HG03280 (cell line): ENCODE data around the gene ARGFX.
"Not testable (repeated sequence)": the region's sequence is repeated elsewhere in the genome, so short reads cannot be mapped to it uniquely, and the experiment has no call there.

Experiments
- ATAC-seq: cut with Tn5 transposase; IDR thresholded peaks from one replicate; pipeline ENCODE4 v1.9.1; 2021; ENCODE audit warnings: mild to moderate bottlenecking, moderate library complexity; ENCODE audit not compliant: unreplicated experiment

The ARGFX gene

DNA sequence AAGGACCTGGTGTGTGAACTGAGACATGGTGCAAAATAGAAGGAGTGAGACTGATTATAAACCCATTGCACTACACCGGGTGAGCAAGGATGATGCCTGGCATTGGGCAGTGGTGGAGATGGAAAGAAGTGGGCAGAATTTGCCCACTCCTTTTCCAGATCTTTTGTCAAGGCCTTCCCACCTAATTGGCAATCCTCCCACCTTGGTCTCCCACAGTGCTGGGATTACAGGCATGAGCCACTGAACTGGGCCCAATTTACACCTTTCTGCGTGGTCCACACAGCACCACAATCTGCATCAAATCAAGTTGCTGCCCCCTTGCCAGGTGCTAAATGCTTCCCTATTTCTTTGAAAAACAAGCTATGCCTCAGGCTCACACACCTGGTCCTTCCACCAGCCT lies 30.8 kb downstream of the ARGFX start:
- ATAC-seq, result no peak

DNA sequence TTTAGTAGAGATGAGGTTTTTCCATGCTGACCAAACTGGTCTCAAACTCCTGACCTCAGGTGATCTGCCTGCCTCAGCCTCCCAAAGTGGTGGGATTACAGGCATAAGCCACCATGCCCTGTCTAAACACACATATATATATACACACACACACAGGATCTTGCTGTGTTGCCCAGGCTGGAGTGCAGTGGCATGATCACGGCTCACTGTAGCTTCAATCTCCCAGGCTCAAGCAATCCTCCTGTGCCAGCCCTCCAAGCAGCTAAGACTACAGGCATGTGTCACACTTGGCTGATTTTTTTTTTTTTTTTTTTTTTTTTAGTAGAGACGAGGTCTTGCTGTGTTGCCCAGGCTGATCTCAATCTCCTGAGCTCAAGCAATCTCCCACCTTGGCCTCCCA lies 32.2 kb downstream of the ARGFX start:
- ATAC-seq, result not testable (repeated sequence)

DNA sequence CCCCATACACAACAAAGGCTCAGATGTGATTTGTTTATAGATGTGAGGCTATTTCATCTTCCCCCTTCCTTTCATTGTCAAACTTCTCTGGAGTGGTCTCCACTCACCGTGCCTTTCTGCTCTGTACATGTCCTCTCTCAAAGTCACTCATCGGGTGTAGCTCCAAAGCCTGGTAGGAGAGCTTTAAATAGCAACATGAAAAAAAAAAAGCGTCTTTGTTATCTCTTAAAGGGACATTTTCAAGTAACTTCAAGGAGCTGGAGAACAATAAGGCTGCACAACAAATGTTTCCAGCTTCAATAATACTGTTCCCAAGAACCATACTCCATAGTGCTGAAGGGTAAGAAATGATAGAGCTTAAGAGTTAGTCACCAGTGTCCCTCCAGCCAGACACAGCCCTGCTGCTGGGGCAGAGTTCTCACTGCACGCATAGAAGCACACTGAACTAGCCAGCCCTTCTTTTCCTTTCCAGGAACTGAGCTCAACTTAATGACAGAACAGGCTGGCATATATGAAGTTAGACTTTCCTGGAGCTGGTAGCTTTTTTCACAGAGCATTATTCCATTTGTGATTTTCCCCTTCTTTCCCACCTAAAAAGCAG lies 33.6 kb downstream of the ARGFX start:
- ATAC-seq, result no peak

DNA sequence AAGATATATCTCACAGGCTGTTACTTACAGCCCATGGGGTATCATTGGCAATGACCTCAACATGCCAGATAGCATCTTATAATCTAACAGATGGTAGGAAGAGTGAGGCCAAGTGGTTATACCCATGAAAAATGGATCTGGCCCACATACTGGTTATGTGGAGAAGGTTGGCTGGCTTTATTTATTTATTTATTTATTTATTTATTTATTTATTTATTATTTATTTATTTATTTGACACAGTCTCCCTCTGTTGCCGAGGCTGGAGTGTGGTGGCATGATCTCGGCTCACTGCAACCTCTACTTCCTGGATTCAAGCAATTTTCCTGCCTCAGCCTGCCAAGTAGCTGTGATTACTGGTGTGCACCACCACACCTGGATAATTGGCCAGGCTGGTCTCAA lies 37.0 kb downstream of the ARGFX start:
- ATAC-seq, result no peak

DNA sequence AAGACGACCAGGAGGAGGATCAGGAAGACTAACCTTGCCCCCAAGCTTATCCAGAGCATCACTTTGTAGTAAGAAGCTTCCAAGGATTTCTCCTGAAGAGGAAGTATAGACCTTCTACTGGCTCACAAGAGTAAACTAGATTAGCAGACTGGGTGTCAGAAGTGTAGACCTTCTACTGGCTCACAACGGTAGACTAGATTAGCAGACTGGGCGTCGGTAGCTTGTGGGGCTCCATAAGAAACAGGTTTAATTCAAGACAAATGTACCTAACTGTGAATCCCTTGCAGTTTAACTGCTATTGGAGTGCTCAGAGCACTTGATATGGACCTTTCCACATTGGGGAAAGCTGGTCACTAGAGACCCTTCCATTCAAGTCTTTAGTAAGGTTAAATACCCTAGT lies 38.4 kb downstream of the ARGFX start:
- ATAC-seq, result no peak
